Measurements from ENCODE around the gene MAPKAPK5. TPM values are rescaled to one million over a fixed set of nuclear protein-coding genes. Genes with fewer than 3 reads are reported as not detected.

MAPKAPK5 gene
- total RNA-seq, 1 experiment from 2014 or later = 78.2 TPM

DNA sequence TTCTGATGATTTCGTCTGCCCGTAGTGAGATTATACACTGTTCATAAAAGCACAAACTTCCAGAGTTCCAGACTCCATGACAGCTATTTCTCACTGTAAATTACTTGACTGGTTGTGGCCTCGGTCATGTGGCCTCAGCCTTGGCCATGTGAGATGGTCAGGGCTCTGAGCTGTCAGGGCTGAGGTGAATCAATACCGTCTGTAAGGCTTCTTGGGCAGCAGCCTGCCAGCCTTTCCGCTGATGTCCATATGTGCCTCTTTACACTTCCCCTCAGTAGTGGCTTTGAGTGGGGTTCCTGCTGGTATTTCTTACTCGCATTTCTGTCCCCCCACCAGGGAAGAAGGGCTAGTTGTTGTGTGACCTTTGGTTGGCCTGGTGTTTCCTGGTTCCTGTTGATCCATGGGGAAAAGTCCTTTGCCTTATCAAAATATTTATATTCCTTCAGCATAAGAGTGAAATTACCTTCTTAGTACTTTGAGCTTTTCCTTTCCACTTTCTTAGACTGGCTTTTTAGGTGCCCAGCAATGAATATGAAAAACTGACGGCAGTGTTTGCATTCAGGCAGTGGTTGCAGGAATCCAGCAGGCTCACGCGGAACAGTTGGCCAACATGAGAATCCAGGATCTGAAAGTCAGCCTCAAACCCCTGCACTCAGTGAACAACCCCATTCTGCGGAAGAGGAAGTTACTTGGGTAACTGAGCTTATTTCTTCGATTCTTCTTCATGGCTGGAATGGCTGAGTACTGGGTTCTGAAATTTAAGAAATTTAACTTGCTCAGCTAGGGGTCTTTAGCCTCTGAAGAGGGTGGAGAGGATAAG, 46.1 kb downstream of the MAPKAPK5 start:
- DNase-seq (no peak), ATAC-seq (no peak)
- no peaks in the 10 kb centered on the region for H3K4me1 ChIP-seq (ENCODE audit: insufficient read depth, low read length)
- BruUV-seq (replicated peaks) = no TSS peak
- no peaks in the 10 kb centered on the region for H3F3A ChIP-seq (ENCODE audit: low read length, unreplicated experiment)
- POLR2A ChIA-PET (ENCODE audit: unreplicated experiment) = no interaction called here
- H3K4me3 ChIP-seq (ENCODE audit: low read length) = no peak overlapping the region
- H3K27ac ChIP-seq (ENCODE audit: low read length) = no peak overlapping the region
- CTCF ChIA-PET = no interaction called here
- H3K9me2 ChIP-seq (replicated peaks; ENCODE audit: low read length) = no peaks in the 10 kb centered on the region
- peaks cover 65% of the 10 kb centered on the region for H3K36me3 ChIP-seq (ENCODE audit: low read depth, low read length)
- TF ChIP-seq EZH2phosphoT487 (IDR thresholded peaks at IDR 0.05; ENCODE audit: borderline replicate concordance, low read length) (no peak), EZH2 (IDR thresholded peaks at IDR 0.05; ENCODE audit: low read length, unreplicated experiment) (no peak)
- TF ChIP-seq, protein P1, sequence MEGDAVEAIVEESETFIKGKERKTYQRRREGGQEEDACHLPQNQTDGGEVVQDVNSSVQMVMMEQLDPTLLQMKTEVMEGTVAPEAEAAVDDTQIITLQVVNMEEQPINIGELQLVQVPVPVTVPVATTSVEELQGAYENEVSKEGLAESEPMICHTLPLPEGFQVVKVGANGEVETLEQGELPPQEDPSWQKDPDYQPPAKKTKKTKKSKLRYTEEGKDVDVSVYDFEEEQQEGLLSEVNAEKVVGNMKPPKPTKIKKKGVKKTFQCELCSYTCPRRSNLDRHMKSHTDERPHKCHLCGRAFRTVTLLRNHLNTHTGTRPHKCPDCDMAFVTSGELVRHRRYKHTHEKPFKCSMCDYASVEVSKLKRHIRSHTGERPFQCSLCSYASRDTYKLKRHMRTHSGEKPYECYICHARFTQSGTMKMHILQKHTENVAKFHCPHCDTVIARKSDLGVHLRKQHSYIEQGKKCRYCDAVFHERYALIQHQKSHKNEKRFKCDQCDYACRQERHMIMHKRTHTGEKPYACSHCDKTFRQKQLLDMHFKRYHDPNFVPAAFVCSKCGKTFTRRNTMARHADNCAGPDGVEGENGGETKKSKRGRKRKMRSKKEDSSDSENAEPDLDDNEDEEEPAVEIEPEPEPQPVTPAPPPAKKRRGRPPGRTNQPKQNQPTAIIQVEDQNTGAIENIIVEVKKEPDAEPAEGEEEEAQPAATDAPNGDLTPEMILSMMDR (conservative IDR thresholded peaks at IDR 0.05; ENCODE audit: low read depth, low read length) = no peak
- intact Hi-C loops (cut with micrococcal nuclease) = no loop called here
- no peaks in the 10 kb centered on the region for H3K27me3 ChIP-seq (ENCODE audit: low read length)
- no peaks in the 10 kb centered on the region for H3K79me2 ChIP-seq (ENCODE audit: low read length)
- H2AFZ ChIP-seq (ENCODE audit: low read length) = no peak overlapping the region
- no peak overlapping the region for H3K4me2 ChIP-seq (ENCODE audit: low read length)
- no peaks in the 10 kb centered on the region for H4K20me1 ChIP-seq (ENCODE audit: low read length)
- H3K9me3 ChIP-seq (ENCODE audit: low read length) = no peaks in the 10 kb centered on the region
- no peak overlapping the region for H3K9ac ChIP-seq (ENCODE audit: low read length)

DNA sequence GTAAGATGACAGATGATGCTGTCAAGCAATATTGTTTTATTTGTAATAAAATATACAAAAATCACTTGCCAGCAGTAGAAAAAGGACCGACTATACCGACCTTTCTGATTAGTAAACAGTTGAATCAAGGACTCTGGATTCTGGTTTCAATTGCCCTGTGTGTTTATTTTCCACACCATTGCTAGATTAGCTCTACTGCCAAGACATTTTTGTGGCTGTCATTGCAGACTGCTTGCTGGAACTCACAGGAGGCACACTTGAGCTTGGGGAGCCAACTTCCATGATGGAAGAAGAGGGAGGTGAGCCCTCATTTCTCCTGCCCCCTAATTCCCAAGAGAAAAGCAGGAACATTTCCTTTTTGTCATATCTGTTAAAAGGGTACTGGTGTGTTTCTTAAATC, 51.3 kb downstream of the MAPKAPK5 start:
- no peaks in the 10 kb centered on the region for H3K79me2 ChIP-seq (ENCODE audit: low read length)
- H3K36me3 ChIP-seq (ENCODE audit: low read depth, low read length) = peaks cover 44% of the 10 kb centered on the region
- intact Hi-C loops (cut with micrococcal nuclease) = no loop called here
- H3K9me3 ChIP-seq (ENCODE audit: low read length) = no peaks in the 10 kb centered on the region
- ATAC-seq (no peak), DNase-seq (no peak)
- H3K27me3 ChIP-seq (ENCODE audit: low read length) = no peaks in the 10 kb centered on the region
- H3K4me3 ChIP-seq (ENCODE audit: low read length) = no peak overlapping the region
- POLR2A ChIA-PET (ENCODE audit: unreplicated experiment) = no interaction called here
- no peaks in the 10 kb centered on the region for H4K20me1 ChIP-seq (ENCODE audit: low read length)
- H3K9me2 ChIP-seq (replicated peaks; ENCODE audit: low read length) = no peaks in the 10 kb centered on the region
- no peak overlapping the region for H3K4me2 ChIP-seq (ENCODE audit: low read length)
- H3K4me1 ChIP-seq (ENCODE audit: insufficient read depth, low read length) = no peaks in the 10 kb centered on the region
- no peaks in the 10 kb centered on the region for H3F3A ChIP-seq (ENCODE audit: low read length, unreplicated experiment)
- TF ChIP-seq EZH2phosphoT487 (IDR thresholded peaks at IDR 0.05; ENCODE audit: borderline replicate concordance, low read length) (no peak), EZH2 (IDR thresholded peaks at IDR 0.05; ENCODE audit: low read length, unreplicated experiment) (no peak)
- TF ChIP-seq, protein P1 (conservative IDR thresholded peaks at IDR 0.05; ENCODE audit: low read depth, low read length) = no peak
- CTCF ChIA-PET = no interaction called here
- BruUV-seq (replicated peaks) = no TSS peak
- H3K27ac ChIP-seq (ENCODE audit: low read length) = no peak overlapping the region
- no peak overlapping the region for H3K9ac ChIP-seq (ENCODE audit: low read length)
- no peak overlapping the region for H2AFZ ChIP-seq (ENCODE audit: low read length)

DNA sequence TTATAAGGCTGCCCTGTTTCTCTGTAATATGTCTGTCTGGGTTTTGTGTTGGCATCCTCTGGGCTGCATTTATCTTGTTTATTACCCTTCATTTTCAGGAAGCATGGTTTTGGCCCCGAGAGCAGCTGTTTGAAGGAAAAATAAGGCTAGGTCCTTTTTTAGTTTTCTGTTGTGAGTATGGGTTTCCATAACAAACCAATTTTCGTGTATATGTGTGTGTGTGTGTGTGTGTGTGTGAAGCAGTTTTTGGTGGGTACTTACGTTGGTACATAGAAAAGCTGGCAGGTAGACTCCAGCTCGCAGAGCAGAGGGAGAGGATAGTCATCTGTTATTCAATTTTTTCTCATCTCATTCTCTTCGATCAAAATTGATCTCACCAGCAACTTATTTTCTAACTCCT, 52.5 kb downstream of the MAPKAPK5 start:
- intact Hi-C loops (cut with micrococcal nuclease) = no loop called here
- Histone ChIP-seq H3K4me3 (ENCODE audit: low read length) (no peak overlapping the region), H3K36me3 (ENCODE audit: low read depth, low read length) (peaks cover 31% of the 10 kb centered on the region), H3K4me2 (ENCODE audit: low read length) (no peak overlapping the region), H2AFZ (ENCODE audit: low read length) (no peak overlapping the region), H3F3A (ENCODE audit: low read length, unreplicated experiment) (no peaks in the 10 kb centered on the region), H3K9ac (ENCODE audit: low read length) (no peak overlapping the region), H3K27me3 (ENCODE audit: low read length) (no peaks in the 10 kb centered on the region), H4K20me1 (ENCODE audit: low read length) (no peaks in the 10 kb centered on the region), H3K79me2 (ENCODE audit: low read length) (no peaks in the 10 kb centered on the region), H3K9me2 (replicated peaks; ENCODE audit: low read length) (no peaks in the 10 kb centered on the region), H3K4me1 (ENCODE audit: insufficient read depth, low read length) (no peaks in the 10 kb centered on the region), H3K27ac (ENCODE audit: low read length) (no peak overlapping the region), H3K9me3 (ENCODE audit: low read length) (no peaks in the 10 kb centered on the region)
- BruUV-seq (replicated peaks) = no TSS peak
- ATAC-seq = no peak
- TF ChIP-seq, protein P1 (conservative IDR thresholded peaks at IDR 0.05; ENCODE audit: low read depth, low read length) = no peak
- TF ChIP-seq EZH2phosphoT487 (IDR thresholded peaks at IDR 0.05; ENCODE audit: borderline replicate concordance, low read length) (no peak), EZH2 (IDR thresholded peaks at IDR 0.05; ENCODE audit: low read length, unreplicated experiment) (no peak)
- CTCF ChIA-PET = no interaction called here
- no peak for DNase-seq
- POLR2A ChIA-PET (ENCODE audit: unreplicated experiment) = no interaction called here
